ENCODE data around the gene GLYR1. TPM values are rescaled to one million over a fixed set of nuclear protein-coding genes. Genes with fewer than 3 reads are reported as not detected.

Gene GLYR1
- polyA plus RNA-seq, 1 donor from 2014 or later, result 78.6 TPM

DNA sequence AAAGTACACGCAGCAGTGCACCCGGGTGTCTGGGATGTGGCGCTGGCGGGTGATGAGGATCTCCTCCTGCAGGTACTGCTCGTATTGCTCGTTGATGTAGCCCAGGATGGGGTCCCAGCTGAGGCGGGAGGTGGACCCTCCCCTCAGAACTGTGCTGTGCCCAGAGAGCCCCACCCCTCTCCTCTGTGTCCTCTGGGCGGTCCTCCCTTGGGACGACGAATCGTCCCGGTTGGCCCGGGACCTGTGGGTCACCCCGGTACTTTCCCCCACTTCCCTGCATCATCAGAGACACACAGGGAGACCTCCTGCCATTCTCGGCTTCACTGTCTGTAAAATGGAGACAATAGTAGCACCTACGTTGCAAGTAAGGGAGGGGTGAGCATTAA, 63.1 kb downstream of the GLYR1 start:
- Histone ChIP-seq H3K36me3 (ENCODE audit: insufficient read depth, low read length) (no peaks in the 10 kb centered on the region), H3K4me3 (ENCODE audit: low read length) (no peak overlapping the region), H3F3A (ENCODE audit: insufficient read depth, low read length, poor library complexity, severe bottlenecking) (no peaks in the 10 kb centered on the region), H3K9me3 (ENCODE audit: low read length) (no peaks in the 10 kb centered on the region), H4K20me1 (ENCODE audit: insufficient read depth) (no peaks in the 10 kb centered on the region), H2AFZ (ENCODE audit: low read depth, low read length) (no peak overlapping the region), H3K27me3 (ENCODE audit: insufficient read depth, low read depth, low read length) (no peaks in the 10 kb centered on the region), H3K9ac (ENCODE audit: low read length) (no peak overlapping the region), H3K27ac (ENCODE audit: low read length) (no peak overlapping the region), H3K4me2 (ENCODE audit: low read length) (no peak overlapping the region), H3K9me2 (ENCODE audit: insufficient read depth, low read length) (no peaks in the 10 kb centered on the region), H3K79me2 (replicated peaks; ENCODE audit: insufficient read depth, low read length) (no peaks in the 10 kb centered on the region)
- TF ChIP-seq TAF1 (IDR thresholded peaks at IDR 0.05; ENCODE audit: low read depth) (no peak), CTCF (IDR thresholded peaks at IDR 0.05; ENCODE audit: poor library complexity, severe bottlenecking) (no peak), SMC3 (conservative IDR thresholded peaks at IDR 0.05; ENCODE audit: poor library complexity) (no peak), MXI1 (conservative IDR thresholded peaks at IDR 0.05; ENCODE audit: poor library complexity, severe bottlenecking) (no peak), EZH2 (IDR thresholded peaks at IDR 0.05; ENCODE audit: borderline replicate concordance, insufficient read depth, low read length, poor library complexity, severe bottlenecking) (no peak), EP300 (conservative IDR thresholded peaks at IDR 0.05; ENCODE audit: poor library complexity, severe bottlenecking) (no peak), RAD21 (conservative IDR thresholded peaks at IDR 0.05) (no peak), POLR2AphosphoS5 (IDR thresholded peaks at IDR 0.05) (no peak)
- TF ChIP-seq, protein P1, sequence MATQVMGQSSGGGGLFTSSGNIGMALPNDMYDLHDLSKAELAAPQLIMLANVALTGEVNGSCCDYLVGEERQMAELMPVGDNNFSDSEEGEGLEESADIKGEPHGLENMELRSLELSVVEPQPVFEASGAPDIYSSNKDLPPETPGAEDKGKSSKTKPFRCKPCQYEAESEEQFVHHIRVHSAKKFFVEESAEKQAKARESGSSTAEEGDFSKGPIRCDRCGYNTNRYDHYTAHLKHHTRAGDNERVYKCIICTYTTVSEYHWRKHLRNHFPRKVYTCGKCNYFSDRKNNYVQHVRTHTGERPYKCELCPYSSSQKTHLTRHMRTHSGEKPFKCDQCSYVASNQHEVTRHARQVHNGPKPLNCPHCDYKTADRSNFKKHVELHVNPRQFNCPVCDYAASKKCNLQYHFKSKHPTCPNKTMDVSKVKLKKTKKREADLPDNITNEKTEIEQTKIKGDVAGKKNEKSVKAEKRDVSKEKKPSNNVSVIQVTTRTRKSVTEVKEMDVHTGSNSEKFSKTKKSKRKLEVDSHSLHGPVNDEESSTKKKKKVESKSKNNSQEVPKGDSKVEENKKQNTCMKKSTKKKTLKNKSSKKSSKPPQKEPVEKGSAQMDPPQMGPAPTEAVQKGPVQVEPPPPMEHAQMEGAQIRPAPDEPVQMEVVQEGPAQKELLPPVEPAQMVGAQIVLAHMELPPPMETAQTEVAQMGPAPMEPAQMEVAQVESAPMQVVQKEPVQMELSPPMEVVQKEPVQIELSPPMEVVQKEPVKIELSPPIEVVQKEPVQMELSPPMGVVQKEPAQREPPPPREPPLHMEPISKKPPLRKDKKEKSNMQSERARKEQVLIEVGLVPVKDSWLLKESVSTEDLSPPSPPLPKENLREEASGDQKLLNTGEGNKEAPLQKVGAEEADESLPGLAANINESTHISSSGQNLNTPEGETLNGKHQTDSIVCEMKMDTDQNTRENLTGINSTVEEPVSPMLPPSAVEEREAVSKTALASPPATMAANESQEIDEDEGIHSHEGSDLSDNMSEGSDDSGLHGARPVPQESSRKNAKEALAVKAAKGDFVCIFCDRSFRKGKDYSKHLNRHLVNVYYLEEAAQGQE (IDR thresholded peaks at IDR 0.05; ENCODE audit: borderline replicate concordance), result no peak

DNA sequence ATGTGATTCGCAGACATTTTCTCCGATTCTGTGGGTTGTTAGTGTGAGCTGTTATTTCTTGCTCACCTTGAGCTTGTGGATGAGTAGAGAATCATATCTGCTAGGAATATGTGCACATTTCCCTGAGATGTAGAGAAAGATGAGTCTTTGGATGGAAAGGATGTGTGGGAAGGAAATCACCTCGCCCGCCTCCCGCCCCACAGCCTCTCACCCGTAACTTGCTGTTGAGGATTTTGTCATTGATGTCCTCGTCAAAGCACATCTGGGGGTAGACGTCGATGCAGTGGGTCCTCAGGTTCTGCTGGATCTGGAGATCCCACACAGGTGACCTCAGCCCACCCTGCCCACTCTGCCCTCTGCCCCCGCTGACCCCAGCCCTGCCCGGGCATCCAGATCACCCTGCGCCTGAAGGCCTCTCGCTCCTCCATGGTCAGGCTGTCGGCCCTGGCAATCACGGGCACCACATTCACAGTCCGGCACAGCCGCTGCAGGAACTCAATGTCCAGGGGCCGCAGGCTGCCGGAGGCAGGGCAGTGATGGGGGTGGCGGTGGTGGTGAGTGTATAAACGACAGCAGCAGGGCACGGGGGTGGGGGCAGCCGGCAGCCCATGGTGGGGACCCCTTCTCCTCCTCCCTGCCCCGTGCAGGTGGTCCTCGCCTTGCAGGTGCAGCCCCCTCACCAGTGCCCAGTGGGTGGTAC, 63.7 kb downstream of the GLYR1 start:
- H3F3A ChIP-seq (ENCODE audit: insufficient read depth, low read length, poor library complexity, severe bottlenecking), result no peaks in the 10 kb centered on the region
- H4K20me1 ChIP-seq (ENCODE audit: insufficient read depth), result no peaks in the 10 kb centered on the region
- no peaks in the 10 kb centered on the region for H3K79me2 ChIP-seq (replicated peaks; ENCODE audit: insufficient read depth, low read length)
- no peaks in the 10 kb centered on the region for H3K9me2 ChIP-seq (ENCODE audit: insufficient read depth, low read length)
- H3K36me3 ChIP-seq (ENCODE audit: insufficient read depth, low read length), result no peaks in the 10 kb centered on the region
- no peak overlapping the region for H3K9ac ChIP-seq (ENCODE audit: low read length)
- H3K4me2 ChIP-seq (ENCODE audit: low read length), result no peak overlapping the region
- H3K27me3 ChIP-seq (ENCODE audit: insufficient read depth, low read depth, low read length), result no peaks in the 10 kb centered on the region
- no peak overlapping the region for H3K27ac ChIP-seq (ENCODE audit: low read length)
- no peak overlapping the region for H3K4me3 ChIP-seq (ENCODE audit: low read length)
- TF ChIP-seq POLR2AphosphoS5 (IDR thresholded peaks at IDR 0.05) (no peak), CTCF (IDR thresholded peaks at IDR 0.05; ENCODE audit: poor library complexity, severe bottlenecking) (no peak), EZH2 (IDR thresholded peaks at IDR 0.05; ENCODE audit: borderline replicate concordance, insufficient read depth, low read length, poor library complexity, severe bottlenecking) (no peak), RAD21 (conservative IDR thresholded peaks at IDR 0.05) (no peak), SMC3 (conservative IDR thresholded peaks at IDR 0.05; ENCODE audit: poor library complexity) (no peak), MXI1 (conservative IDR thresholded peaks at IDR 0.05; ENCODE audit: poor library complexity, severe bottlenecking) (no peak), TAF1 (IDR thresholded peaks at IDR 0.05; ENCODE audit: low read depth) (no peak), EP300 (conservative IDR thresholded peaks at IDR 0.05; ENCODE audit: poor library complexity, severe bottlenecking) (no peak)
- TF ChIP-seq, protein P1 (IDR thresholded peaks at IDR 0.05; ENCODE audit: borderline replicate concordance), result no peak
- H3K9me3 ChIP-seq (ENCODE audit: low read length), result no peaks in the 10 kb centered on the region
- H2AFZ ChIP-seq (ENCODE audit: low read depth, low read length), result no peak overlapping the region

Data from neural cell (in vitro differentiated cells).